ENCODE data around the gene PHLDA3.

The PHLDA3 gene

DNA sequence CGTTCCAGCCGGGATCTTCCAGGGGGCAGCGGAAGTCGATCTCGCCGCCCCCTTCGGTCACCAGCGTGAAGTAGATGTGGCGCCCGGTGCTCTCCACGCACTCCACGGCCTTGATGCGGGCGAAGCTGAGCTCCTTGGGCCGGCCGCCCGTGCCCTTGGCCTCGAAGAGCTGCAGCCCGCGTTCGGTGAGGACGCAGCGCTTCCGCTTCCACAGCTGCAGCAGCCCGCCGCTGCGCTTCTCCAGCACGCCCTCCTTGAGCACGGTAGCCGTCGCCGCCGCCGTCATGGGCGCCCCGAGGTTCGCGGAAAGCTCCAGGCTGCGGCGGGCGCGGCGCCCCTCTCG, 516 bp downstream of the PHLDA3 start:
- in situ Hi-C loops (cut with HindIII; ENCODE audit: low sequenced_read_pairs): no loop called here

DNA sequence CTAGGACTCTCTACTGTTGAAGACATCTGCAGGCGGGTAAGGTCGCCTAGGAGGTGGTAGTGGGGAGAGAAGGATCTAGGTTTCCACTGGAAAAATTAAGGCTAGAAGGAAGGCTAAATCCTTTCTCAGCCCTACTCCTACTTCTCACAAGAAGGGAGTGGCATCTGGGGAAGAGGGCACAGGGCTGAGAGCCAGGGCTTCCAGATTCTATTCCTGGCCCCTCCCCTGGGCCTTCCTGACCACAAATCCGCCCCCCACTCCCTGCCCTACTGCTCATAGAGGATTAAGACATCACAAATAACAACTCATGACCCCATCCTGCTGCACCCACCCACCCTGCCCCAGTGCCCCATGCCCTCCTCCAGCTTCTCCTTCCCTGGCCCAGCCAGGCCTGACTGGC, 2.5 kb downstream of the PHLDA3 start:
- in situ Hi-C loops (cut with HindIII; ENCODE audit: low sequenced_read_pairs): no loop called here

DNA sequence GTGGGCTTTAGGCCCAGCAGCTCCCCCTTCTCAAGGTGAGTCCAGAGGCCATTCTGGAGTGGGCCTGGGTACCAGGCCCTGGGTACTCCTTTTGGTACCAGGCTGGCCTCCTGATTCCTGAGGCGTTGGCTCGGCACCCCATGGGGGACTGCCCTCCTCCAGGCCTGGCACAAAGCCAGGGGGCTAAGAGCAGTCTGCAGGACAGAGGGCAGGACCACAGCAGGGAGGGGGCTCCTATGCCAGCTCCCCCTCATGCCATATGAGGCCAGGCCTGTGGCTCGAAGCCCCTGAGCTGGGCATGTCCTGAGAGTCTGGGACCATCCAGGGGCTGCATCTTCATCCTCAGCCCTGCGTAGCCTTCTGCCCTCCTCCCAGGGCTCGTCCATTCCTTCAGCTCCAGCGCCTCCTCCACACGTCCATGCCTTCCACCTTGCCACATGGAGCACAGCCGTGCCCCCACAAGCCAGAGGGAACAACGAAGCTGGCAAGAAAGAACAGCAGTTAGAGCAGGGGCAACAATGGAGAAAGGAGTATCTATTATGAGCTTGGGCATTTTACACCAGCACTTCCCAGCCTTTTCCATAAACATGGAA, 3.2 kb downstream of the PHLDA3 start:
- in situ Hi-C loops (cut with HindIII; ENCODE audit: low sequenced_read_pairs): no loop called here

DNA sequence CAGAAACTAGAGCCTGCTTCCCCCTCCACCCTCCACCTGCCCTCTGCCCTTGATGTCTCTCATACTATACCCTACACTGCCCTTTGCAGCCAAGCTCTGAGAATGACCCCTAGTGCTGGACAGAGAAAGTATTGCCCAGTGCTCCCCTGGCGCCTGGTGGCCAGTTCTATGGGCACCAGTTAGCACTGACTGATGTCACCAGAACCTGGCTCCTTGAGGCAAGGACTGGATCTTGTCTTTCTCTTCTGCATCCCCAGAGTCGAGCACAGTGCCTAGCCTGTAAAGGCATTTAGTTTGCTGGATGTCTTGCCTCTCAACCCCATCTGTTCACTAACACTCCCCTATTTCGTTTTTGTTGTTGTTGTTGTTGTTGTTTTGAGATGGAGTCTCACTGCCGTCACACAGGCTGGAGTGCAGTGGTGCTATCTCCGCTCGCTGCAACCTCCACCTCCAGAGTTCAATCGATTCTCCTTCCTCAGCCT, 5.9 kb downstream of the PHLDA3 start:
- in situ Hi-C loops (cut with HindIII; ENCODE audit: low sequenced_read_pairs): no loop called here

DNA sequence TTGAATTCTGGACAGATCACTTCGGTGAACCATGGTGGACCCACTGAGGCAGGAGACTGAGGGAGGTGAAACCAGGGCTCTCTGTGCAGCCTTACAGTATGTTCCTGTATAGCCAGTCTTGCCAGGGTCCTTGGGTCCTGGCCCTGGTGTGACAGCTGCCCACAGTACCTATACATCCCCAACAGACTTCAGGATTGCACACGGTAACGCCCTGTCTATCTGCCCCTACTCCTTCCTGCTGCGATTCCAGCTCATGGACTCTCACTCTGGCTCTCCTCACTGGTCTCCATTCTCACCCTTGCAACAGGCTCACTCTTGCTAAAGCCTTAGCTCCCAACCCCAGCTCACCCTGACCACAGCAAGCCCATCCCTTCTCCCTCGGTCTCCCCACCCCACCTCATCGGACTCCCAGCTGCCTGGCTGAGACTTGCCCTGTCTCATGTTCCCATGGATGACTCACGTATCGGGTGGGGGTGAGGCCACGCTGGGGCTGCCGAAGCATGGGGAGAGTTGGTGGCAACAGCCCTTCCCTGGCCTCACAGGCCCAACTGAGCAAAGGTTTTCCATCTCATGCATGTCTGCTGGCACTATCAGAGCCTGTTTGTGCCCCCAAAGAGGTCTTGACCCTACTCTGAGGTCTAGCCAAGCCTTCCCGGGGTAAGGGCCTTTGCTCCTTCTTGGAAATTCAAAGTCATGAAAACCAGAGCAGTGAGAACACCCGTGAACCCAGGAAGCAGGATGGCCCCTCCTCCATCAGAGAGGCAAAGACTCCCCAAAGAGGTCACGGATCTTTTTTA, 7.1 kb downstream of the PHLDA3 start:
- in situ Hi-C loops (cut with HindIII; ENCODE audit: low sequenced_read_pairs): no loop called here

DNA sequence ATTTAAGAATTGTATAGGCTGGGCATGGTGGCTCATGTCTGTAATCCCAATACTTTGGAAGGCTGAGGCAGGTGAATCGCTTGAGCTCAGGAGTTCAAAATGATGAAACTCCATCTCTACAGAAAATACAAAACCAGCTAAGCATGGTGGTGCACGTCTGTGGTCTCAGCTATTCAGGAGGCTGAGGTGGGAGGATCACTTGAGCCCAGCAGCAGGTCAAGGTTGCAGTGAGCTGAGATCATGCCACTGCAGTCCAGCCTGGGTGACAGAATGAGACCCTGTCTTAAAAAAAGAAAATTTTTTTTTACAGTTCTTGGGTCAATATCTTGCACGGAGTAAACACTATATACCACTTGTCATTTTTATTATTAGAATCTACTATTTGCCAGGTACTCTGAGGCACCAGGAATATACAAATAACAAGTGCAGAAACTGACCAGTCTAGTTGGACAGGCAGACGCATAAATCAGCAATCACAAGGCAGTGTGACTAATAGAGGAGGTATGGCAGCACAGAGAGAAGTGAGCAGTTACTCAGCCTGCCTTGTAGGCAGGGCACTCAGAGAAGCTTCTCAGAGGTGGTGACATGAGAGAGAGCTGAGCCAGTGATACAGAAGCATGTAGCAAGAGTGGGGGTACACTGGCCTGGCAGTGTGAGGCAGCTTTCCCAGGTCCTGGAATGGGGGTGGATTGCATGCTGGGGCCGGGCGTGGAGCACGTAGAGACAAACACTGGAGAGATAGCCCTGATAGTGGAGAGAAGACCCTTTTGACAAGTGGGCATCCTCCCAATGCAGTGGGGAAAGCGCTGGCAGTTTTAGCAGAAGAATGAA, 8.0 kb downstream of the PHLDA3 start:
- in situ Hi-C loops (cut with HindIII; ENCODE audit: low sequenced_read_pairs): no loop called here

DNA sequence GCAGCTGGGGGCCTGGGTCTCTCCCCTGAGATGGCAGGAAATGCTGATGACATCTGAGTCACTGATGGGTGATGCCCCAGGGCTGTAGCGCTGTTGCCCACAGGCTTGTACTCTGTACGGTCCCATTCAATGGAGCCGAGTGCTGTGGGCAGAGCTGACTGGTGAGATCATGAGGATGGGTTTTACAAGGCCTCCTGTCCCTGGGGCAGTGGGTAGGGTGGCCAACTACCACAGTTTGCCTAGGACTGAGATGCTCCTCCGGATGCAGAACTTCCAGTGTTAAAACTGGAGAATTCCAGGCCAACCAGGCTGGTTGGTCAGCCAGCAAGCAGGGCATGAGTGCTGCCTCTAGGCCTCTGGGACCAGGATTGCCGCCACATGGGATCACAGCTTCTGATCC, 9.2 kb downstream of the PHLDA3 start:
- in situ Hi-C loops (cut with HindIII; ENCODE audit: low sequenced_read_pairs): no loop called here

DNA sequence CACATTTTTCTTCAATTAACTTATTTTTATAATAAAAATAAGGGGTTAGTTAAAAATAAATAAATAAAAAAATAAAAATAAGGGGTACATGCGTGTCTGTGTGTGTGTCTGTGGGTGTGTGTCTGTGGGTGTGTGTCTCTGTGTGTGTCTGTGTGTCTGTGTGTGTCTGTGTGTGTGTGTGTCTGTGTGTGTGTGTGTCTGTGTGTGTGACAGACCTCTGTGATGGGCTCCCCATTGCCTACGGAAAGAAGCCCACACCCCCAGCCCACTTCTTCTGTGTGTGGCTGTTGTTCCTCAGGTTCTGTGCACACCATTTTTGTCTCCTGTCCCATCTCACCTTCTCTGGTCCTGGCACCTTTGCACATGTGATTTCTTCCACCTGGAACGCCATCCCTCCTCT, 9.9 kb downstream of the PHLDA3 start:
- in situ Hi-C loops (cut with HindIII; ENCODE audit: low sequenced_read_pairs): no loop called here

DNA sequence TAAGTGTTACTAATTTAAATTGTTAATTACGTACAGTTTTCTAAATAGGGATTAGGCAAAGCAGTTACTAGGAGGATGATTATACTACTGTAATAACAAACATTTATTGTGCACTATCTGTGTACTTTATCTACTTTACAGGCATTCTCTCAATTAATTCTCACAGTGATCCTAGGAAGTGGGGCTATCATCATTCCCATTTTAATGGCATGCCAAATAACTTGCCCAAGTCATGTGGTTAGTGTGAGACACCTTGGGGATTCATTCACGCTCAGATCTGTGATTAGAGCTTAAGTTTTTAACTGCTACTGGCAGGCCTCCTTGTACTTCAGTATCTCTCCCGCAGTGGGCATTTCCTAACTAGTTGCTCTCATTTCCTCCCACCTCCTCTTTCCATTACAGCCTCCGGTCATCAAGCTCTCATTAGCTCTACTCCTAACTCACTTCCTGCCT, 11.5 kb downstream of the PHLDA3 start:
- in situ Hi-C loops (cut with HindIII; ENCODE audit: low sequenced_read_pairs): no loop called here

DNA sequence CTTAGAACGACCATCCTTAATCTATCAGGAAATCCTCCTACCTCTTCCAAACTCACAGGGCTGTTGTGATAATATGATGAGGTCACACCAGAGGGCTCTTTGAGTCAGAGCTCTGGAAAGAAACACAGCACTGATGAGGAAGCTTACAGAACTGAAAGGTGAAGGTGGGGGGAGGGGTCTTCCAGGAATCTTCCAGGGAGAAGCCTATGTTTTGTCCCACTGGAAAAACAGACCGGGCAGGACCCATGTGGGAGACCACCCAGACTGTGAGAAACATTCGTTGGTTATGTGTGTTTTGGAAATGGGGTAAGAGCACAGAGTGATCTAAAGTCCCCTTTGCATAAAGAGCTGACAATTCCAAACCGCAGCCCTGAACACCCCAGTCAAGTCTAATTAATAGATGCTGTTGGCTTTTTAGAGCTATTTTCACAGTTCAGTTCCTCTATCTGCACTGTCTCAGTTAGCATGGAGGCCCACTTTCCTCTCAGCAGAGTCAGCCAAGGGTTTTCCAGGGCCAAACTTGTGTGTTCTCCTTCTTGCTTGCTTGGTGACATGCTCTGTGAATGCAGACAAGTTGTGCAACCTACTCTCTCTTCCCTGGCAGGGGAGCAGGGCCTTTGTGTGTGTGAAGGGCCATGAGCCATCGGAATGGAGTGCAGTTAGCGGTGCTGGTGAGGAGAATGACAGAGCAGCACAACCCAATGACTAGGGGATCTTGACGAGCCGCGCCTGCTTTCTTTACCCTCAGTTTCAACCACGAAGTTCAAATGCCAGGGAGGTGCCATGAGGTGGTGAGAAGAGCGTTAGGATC, 12.3 kb downstream of the PHLDA3 start:
- in situ Hi-C loops (cut with HindIII; ENCODE audit: low sequenced_read_pairs): no loop called here

DNA sequence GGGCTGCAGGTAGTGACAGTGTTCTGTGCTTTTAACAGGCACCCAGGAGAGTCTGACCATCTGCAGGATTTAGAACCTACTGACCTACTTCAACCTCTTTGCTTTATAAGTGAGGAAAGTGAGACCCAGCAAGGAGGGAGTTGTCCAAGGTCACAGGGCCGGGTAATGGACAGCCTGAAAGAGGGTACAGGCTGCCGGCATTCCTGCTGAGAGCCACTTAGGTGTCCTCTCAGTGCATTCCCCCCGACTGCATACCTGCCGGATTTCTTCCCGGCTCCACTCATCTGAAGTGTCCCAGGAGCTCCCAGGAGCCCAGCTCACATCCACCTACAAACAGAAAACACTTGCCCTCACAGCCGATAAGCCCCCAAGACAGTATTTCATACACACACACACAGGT, 13.9 kb downstream of the PHLDA3 start:
- in situ Hi-C loops (cut with HindIII; ENCODE audit: low sequenced_read_pairs): no loop called here

DNA sequence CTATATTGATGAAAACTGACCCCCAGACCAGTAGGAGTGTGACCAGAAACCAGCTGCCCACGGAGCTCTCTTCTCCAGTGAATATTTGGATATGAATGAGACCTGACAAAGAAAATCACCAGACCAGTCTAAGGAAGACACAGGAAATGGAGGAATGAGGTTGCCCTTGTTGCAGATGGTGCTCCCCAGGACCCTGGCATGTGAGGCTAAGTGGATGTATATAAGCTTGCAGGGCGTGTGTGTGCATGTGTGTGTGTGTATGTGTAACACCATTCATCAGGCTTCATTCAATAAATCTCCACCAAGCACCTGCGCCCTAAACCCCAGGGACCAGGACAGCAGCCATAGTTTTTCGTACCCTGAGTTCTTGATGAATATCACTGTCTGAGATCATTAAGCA, 14.4 kb downstream of the PHLDA3 start:
- in situ Hi-C loops (cut with HindIII; ENCODE audit: low sequenced_read_pairs): no loop called here

DNA sequence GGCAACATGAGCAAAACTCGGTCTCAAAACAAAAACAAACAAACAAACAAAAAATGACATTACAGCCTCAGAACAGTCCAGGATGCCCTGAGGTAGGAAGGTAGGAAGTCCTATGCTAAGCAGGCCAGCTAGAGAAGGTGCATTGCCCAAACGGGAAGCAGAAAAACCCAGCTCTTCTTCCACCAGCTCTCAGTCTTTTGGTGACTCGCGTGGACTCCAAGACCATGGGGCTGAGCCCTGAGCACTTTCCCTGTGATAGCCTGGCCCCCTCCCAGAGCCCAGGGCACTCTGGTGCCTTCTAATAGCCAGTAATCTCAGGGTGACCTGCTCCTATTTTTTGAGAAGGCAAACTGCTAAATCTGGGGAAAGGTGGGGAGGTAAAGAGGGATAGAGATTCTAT, 16.1 kb downstream of the PHLDA3 start:
- in situ Hi-C loops (cut with HindIII; ENCODE audit: low sequenced_read_pairs): no loop called here

DNA sequence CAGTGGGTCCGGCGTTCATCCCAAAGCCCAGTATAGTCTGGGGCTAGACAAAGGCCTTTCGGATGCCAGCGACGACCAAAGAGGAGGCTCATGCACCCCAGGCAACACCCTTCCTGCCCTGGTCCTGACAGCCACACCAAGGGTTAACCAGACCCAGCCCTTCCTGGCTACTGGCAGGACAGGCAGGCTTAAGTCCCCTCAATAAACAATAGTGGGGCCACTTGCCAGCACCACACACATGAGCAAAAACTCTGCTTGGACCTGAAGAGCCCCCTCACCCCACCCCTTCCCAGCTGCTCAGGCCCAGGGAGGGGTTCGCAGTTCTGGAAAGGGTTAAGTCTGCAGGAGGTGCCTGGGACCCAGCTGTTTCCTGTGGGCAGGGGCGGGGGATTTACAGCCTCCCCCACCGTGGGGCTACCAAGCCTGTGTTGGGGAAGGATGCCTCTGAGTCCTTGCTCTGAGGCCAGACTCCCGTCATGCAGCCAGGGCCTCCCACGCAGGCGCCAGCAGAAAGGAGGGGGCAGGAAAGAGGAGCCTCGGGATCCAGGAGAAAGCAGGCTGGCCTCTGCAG, 18.2 kb downstream of the PHLDA3 start:
- in situ Hi-C loops (cut with HindIII; ENCODE audit: low sequenced_read_pairs): no loop called here

DNA sequence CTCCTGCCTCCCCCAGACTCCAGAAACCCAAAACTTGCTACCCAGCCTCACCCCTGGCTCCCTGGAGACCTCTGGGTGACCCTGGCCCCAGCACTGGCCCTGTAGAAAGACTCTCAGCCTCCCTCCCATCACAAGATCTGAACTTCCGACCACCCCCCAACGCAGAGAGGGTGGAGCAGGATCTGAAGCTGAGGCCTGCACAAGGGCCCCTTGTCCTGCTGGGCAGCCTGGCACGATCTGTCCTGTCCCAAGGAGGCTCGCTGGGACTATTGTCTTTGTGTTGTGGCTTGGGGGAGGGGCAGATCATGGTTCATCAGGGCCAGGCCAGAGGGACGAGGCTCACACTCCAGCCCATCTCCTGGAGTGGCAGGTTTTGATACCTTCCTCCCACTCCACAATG, 20.0 kb downstream of the PHLDA3 start:
- in situ Hi-C loops (cut with HindIII; ENCODE audit: low sequenced_read_pairs): loop anchor here (5.0 kb wide), 1 partner anchor 68 kb away; no protein-coding TSS in a partner anchor

DNA sequence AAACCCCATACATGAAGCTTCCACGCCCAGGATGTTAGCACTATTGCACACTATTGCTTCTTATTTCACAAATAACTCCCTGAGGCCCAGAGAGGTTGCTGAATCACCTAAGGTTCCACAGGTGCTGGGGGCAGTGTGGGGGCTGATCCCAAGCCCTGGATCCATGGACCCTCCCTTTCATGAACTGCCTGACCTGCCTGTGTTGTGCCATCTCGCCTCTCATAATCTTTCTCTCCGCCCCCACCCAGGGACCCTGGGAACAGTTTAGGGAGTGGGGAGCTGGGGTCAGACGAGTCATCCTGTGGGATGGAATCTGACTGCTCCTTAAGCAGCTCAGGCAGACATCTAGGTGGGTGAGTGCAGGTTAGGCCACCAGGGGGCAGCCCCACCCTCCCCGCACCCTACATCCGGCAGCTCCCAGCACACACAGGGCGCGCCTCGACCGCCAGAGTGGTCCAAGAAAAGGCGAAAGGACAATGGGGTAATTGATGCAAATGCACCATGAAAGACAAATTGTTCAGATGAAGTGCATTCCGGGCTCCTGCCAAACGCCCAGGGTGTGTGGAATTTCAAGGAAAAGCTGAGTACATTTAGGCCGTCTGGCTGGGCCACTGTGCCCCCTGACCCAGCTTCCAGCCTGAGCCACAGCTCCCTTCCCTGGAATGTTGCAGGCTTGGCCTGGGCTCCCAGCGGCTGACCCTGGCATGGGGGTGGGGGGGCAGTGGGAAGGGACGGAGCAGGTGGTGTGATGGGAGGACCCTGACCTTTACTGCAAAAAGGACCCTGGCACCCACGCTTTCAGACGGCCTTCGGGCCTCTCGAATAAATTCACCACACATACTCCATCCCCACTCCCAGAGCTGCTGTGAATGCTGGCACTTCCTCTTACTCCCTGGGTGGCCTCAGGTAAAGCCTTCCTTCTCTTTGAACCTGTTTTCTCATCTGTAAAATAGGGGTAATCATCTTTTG, 20.8 kb downstream of the PHLDA3 start:
- in situ Hi-C loops (cut with HindIII; ENCODE audit: low sequenced_read_pairs): loop anchor here (5.0 kb wide), 1 partner anchor 69 kb away; no protein-coding TSS in a partner anchor

DNA sequence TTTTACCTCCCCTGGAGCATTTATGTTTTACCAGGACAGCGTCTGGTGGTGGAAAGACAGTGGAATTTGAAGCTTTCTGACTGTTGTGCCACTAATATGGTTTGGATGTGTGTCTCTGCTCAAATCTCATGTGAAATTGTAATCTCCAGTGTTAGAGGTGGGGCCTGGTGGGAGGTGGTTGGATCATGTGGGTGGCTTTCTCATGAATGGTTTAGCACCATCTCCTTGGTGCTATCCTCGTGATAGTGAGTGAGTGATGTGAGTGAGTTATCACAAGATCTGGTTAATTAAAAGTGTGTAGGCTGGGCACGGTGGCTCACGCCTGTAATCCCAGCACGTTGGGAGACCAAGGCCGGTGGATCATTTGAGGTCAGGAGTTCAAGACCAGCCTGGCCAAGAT, 23.7 kb downstream of the PHLDA3 start:
- in situ Hi-C loops (cut with HindIII; ENCODE audit: low sequenced_read_pairs): loop anchor here (5.0 kb wide), 1 partner anchor 72 kb away; no protein-coding TSS in a partner anchor

DNA sequence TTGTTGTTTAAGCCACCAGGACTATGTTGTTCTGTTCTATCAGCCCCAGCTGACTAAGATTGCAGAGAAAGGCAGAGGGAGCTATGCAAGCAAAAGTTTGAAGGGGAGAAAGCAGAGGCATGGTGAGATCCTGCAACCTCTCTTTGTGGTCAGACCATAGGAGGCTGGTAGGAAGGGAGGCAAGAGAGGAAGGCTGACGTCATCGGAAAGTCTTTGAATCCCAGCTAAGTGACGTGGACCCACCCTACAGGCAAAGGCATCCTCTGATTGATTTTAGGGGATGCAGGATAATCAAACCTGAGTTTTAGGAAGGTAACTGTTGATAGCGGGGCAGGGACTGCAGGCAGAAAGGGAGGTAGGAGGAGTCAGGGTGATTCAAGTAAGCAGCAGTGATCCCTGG, 24.2 kb downstream of the PHLDA3 start:
- in situ Hi-C loops (cut with HindIII; ENCODE audit: low sequenced_read_pairs): loop anchor here (5.0 kb wide), 1 partner anchor 73 kb away; no protein-coding TSS in a partner anchor

DNA sequence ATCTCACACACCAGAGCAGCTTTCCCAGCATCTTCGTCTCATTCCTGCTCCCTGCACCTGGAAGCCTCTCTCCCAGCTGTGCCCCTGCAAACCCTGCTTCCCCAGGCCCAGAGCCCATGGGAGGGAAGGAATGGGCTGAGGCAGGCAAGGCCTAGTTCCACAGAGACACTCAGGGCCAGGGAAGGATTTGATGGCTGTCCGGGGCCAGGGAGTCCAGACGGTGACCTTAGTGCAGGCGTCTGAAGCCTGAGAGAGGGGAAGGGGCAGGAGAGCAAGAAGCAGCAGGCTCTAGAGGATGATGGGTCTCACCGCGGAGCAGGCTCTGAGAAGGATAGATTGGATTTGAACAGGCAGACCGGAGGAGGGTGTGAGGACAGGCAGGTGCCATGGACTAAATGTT, 25.2 kb downstream of the PHLDA3 start:
- in situ Hi-C loops (cut with HindIII; ENCODE audit: low sequenced_read_pairs): no loop called here

Data from endothelial cell of hepatic sinusoid (primary cell).